Astrocyte of the spinal cord (primary cell): Measurements from ENCODE around the gene CACNA1C.

Experiments
- DNase-seq: peaks from one replicate; pipeline ENCODE4 v3.0.0; 2011; ENCODE audit warnings: low read depth, low spot score
- H3K4me3 ChIP-seq: 2 replicates; pipeline ENCODE4 v1.5.1; 2011; ENCODE audit warnings: low read depth, mild to moderate bottlenecking, low read length, moderate library complexity
- CTCF ChIP-seq: IDR thresholded peaks from 2 replicates; pipeline ENCODE4 v1.5.1; 2012; ENCODE audit warnings: low read depth, mild to moderate bottlenecking, low read length, inconsistent platforms
- in situ Hi-C: cut with HindIII; loops from 2 replicates; pipeline ENCODE4 v1.10.0; 2017; ENCODE audit warnings: low sequenced_read_pairs

The CACNA1C gene

GRCh38 chr12:2690348-2691005 is 637.7 kb downstream of the CACNA1C start:
- H3K4me3 ChIP-seq, result no peak overlapping the region
- TF ChIP-seq CTCF, result no peak
- no peak for DNase-seq
- in situ Hi-C loops, result no loop called here

- DNase-seq, result peak; percentile 3
- in situ Hi-C loops, result no loop called here
- peak overlapping the region; percentile 13 for H3K4me3 ChIP-seq
- peak; percentile 21 for TF ChIP-seq CTCF
These were observed 638.2 kb downstream of the CACNA1C start for GRCh38 chr12:2691006-2691344.

- DNase-seq, result no peak
- in situ Hi-C loops, result no loop called here
- no peak for TF ChIP-seq CTCF
- peak overlapping the region; percentile 26 for H3K4me3 ChIP-seq
These were observed 638.7 kb downstream of the CACNA1C start for GRCh38 chr12:2691345-2692071.

GRCh38 chr12:2692080-2692479 is 639.3 kb downstream of the CACNA1C start:
- no peak for DNase-seq
- in situ Hi-C loops, result no loop called here
- H3K4me3 ChIP-seq, result no peak overlapping the region
- no peak for TF ChIP-seq CTCF

- DNase-seq, result no peak
These were observed 640.6 kb downstream of the CACNA1C start for GRCh38 chr12:2693244-2693860.

More at GRCh38 chr12:2693244-2693860, 640.6 kb downstream of the CACNA1C start:
- in situ Hi-C loops, result no loop called here
- no peak for TF ChIP-seq CTCF
- H3K4me3 ChIP-seq, result no peak overlapping the region
